NT2/D1 (cell line): ENCODE measurements around the gene WDR83.

Experiments
- SUZ12 ChIP-seq: IDR thresholded peaks from 2 replicates; pipeline ENCODE4 v1.6.1; 2011; ENCODE audit not compliant: insufficient read length, insufficient read depth; ENCODE audit errors: extremely low read depth
- ZNF274 ChIP-seq: IDR thresholded peaks from 2 replicates; pipeline ENCODE4 v1.6.1; 2011; ENCODE audit warnings: mild to moderate bottlenecking, low read depth, low read length

DNA sequence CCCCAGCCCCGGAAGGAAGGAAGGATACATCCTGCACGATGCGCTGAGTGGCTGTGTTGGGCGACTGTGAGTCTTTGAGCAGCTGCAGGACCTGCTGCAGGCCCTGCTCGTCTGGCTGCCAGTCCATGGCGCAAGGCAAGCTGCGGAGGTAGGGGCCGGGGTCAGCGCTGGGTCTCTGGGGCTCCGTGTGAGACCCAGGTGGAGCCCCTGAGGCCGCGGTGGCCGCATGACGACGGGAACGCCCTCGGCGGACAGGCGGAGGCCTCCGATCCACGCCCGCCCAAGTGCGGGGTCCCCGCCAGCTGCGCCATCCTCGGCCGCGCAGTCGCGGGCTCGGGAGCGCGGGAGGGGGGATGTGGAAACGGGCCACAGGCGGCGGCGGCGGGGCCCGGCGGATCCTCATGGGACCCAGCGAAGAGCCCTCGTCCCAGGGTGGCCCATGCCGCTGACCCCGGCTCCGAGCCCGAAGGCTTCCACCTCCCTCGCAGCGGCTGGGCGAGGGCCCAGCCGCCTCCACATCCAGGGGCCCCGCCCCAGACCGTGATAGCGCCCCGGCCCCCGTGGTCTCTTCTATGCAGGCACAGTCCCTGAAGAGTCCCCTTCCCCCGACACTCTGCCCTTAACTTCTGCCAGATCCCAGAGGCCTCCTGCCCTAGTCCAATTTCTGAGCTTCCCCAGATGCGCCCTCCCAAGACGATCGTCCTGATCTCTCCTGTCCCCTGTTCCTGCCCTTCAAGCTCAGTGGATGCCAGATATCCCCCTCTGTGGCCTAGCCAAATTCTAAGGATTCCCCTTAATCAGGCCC is 54.4 kb downstream of the WDR83 start:
- no peak for TF ChIP-seq SUZ12
- no peak for TF ChIP-seq ZNF274
